Activated CD4-positive, alpha-beta T cell treated with anti-CD3 and anti-CD28 coated beads, Interleukin-2, amount 50 U/mL, for 16 hours (primary cell): ENCODE results near the gene RNU6-8.

Experiments used
- DNase-seq: peaks from one replicate; pipeline ENCODE4 v3.0.0-alpha.2; 2020

RNU6-8 gene

GRCh38 chr14:32202998-32203882 is at the start of gene RNU6-8:
Gene RNU6-8 (minus strand): TSS chr14:32203269.
- peak; percentile 87 for DNase-seq

DNA sequence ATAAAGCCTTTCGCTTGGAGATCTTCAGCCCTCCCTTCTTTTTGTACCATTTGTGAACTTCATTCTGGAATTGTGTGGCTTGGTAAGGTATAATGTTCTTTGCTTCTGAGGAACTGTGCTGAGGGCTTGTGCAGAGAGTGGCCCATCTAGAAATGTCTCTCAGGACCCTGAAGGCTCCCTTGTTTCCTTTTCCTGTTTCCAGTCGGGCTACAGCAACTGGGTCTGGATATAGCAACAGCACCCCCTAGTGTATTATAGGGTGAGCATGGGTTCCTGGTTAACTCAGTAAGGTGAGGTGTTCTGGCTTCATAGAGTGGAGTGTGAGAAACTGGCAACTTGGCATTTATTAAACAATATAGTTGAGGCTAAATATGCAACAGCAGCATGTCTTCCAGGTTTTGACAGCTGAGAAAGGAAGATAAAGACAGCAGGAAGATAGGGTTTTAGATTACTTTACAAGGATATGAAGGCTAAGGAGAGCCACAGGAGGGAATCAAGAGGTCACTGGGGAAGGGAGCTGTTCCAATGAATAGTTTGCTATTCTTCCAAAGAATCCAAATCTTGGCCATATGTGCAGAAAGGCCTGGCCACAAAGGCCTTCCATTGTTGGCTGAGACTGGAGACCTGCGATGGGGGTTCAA is 49.1 kb upstream of the RNU6-8 start:
- DNase-seq, result peak; percentile 76

GRCh38 chr14:32251530-32251929 is 48.5 kb upstream of the RNU6-8 start:
- DNase-seq, result no peak

- no peak for DNase-seq
Observed at GRCh38 chr14:32250681-32251080, 47.6 kb upstream of the RNU6-8 start.

DNA sequence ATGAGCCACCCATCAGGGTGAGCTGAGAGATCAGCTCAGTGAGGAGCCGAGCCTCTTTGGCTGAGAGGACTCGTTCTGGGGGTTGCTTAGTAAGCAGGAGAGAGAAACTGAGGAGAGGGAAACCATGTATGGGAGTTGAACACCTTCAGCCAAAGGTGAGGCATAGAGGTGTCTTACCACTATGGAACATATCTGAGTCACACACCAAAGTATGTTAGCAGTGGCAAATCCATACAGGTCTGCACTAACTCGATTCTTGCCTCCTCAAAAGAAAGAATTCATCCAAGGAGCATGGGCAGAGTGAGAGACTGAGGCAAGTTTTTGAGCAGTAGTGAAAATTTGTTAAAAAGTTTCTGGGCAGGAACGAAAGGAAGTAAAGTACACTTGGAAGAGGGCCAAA is 46.7 kb upstream of the RNU6-8 start:
- DNase-seq, result no peak

- no peak for DNase-seq
Observed at GRCh38 chr14:32249371-32249770, 46.3 kb upstream of the RNU6-8 start.

DNA sequence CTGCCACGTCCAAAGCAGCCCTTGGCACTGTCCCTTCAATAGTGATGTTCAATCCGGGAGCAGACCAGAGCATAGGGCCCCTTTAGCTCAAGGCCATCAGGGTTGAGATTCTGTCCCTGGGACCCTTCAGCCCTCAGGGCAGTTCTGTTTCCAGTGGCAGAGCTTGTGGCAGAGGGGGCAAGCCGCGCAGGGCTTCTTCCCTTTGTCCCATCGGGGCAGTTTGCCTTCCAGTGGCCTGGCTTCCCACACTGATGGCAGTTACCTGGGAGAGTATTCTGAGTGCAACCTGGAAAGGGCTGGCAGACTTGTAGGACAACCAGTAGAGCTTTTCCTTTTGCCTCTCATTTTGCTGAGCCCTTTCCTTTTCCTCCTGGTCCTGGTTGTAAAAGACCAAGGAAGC is 43.7 kb upstream of the RNU6-8 start:
- no peak for DNase-seq

GRCh38 chr14:32244404-32244803 is 41.3 kb upstream of the RNU6-8 start:
- no peak for DNase-seq

GRCh38 chr14:32233260-32233659 is 30.2 kb upstream of the RNU6-8 start:
- DNase-seq, result no peak

DNA sequence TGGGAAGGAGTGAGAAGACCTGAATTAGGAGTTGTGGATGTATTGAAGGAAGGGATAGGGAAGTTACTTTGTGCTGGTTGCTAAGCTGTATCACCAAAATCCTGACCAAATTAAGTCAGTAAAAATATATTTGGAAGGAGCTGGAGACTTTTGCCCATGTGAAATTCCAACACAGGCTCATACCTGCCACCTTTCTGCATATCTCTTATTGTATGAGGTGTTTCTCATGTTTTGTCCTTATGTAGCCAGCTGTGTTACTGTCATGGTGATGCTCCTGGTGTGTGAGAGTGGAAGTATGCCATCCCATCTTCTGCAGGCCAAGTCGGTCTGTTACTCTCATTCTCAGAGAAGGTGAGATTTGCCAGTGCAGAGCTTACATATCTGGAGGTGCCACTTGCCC is 29.4 kb upstream of the RNU6-8 start:
- DNase-seq, result no peak

- DNase-seq, result no peak
Observed at GRCh38 chr14:32230695-32231280, 27.7 kb upstream of the RNU6-8 start.

DNA sequence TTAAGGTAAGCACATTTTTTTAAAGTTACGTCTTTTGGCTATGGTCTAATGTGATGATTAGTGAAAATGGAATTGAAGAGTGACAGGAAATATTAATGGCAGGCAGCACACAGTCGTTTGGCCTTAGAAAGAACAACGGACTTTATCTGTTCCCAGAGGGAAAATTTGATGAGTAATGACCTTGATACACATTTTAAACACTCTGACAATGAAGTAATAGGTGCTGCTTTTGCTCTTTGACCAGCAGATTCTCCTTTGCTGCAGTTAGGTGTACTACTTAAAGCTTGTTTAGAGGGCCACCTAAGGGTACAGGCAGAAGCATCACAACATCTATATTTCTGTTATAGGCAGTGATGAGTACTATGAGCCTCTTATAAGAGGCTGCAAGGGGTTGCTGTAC is 27.1 kb upstream of the RNU6-8 start:
- no peak for DNase-seq

- DNase-seq, result no peak
Observed at GRCh38 chr14:32226056-32226455, 23.0 kb upstream of the RNU6-8 start.

- no peak for DNase-seq
Observed at GRCh38 chr14:32225378-32225920, 22.4 kb upstream of the RNU6-8 start.

- peak; percentile 12 for DNase-seq
Observed at GRCh38 chr14:32224737-32225377, 21.8 kb upstream of the RNU6-8 start.

DNA sequence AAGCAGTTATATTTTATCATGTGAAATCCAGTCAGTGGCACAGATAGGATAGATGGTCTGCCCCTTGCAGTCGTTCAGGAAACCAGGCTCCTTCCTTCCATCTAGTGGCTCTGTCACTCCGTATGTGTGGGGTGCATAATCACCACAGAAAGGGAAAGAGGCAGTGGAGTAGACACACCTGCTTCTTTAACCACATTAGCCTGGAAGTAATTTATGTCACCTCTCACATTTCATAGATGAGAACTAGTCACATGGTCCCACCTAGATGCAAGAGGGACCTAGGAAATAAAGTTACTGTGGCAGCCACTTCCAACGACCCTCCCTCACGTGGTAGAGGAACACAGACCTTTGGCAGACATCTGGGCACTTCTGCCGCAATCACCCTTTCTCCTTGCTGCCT is 14.2 kb upstream of the RNU6-8 start:
- DNase-seq, result no peak

DNA sequence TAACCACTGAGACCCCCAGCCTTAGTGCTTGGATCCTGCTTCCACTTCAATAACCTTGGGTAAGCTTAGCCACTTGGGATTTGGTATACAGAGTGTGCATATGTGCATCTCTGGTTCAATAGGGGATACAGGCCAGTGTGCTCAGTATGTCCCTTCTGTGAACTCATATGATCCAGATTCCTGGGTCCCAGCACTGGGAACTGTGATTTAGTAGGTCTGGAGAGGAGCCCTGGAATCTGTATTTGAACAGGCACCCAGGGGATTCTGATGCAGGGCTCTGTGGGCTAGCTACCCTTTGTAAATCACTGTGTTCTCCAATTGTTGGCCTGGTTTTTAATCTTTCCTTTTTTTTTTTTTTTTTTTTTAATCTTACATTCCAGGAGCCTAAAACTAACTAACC is 9.8 kb upstream of the RNU6-8 start:
- DNase-seq, result no peak

DNA sequence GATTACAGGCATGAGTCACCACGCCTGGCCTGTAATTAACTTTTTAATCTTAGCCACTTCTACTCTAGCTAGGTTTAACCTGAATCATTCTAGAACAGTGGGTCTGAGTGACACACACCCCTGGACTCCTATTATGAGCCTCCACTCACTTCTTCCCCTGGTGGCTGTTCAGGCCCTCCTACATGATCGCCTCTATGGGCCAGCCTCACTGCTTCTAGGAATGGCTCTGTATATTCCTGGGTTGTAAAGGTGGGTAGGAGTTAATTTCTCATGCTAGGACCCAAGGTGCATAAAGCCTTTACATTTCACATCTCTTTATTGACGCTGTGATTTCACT is 8.0 kb upstream of the RNU6-8 start:
- DNase-seq, result no peak

DNA sequence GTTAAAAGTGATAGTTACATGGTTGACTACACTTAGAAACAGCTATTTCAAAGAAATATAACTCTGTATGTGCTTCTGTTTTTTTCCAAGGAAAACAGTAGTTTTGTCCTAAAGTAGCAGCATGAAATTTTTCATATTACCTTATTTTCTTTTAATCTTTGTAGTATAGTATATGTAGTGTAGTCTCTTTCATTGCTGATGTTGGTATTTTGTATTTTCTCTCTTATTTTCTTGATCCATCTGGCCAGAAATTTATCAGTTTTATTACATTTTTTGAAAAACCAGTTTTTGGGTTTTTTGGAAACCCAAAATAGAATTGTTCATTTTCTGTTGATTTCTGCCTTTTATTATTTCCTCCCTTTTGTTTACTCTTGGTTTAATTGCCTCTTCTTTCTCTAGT is 6.4 kb upstream of the RNU6-8 start:
- no peak for DNase-seq

GRCh38 chr14:32208490-32208889 is 5.4 kb upstream of the RNU6-8 start:
- DNase-seq, result no peak

DNA sequence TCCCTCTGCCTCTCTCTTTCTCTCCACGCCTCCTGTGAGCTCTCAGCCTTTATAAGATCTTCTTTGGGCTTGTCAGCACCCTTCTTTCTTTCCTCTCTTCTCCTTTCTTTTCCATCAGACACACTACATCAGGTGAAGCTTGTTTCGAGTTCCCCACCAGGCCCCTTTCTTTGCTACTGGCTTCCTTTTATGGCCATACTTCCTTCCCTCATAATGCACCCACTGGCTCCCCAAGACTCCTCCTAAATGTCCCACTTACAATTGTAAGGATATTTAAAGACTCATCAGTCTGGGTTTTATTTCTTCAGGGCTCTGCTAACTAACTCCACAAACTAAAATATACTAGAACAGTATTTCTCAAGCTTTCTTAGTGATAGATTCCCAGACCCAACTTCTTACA is 3.5 kb upstream of the RNU6-8 start:
- DNase-seq, result no peak

DNA sequence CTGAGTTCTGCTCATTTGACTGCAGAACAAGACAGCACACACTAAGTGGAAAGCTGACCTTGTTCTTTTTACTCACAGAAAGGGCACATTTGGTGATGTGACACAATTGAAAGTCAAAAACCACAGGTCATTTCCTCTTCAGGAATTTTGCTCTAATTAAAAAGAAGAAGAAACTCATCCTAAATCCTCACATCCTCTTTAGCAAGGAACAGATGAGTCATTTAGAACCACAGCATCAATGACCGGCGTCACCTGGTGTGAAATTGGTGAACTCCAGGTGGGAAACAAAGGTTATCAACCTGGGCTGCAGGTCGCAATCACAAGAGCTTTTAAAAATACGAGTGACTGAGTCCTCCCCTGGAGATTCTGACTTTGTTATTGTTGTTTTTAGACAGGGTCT is 2.9 kb upstream of the RNU6-8 start:
- DNase-seq, result peak; percentile 9

DNA sequence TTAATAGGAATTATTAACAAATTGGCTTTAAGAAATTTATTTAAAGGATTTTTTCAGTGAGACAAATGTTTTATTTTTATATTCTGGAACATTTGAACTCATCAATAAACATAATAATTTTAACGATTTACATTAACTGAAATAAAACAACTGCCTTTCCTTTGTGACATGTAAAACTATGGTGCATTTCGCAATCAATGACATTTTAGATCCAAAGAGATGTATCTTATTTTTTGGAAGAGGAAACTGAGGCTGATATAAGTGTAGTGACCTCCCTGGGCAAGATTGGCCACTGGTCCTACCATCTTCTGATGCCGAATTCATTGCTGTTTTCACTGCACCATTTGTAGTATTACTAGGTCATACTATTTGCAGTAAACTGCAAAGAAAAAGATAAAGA is 2.5 kb upstream of the RNU6-8 start:
- DNase-seq, result no peak
